Hepatocyte (in vitro differentiated cells): ENCODE results near the gene GOLGA2. TPM values are rescaled to one million over a fixed set of nuclear protein-coding genes. Genes with fewer than 3 reads are reported as not detected.

Experiments
- DNase-seq: peaks from one replicate; pipeline ENCODE4 v3.0.0-alpha.2; 2016; ENCODE audit warnings: low spot score
- H2AFZ ChIP-seq: fragments of 200-600 bp; sonication (generic); 2 replicates; pipeline ENCODE4 v1.6.0; 2016; ENCODE audit warnings: antibody characterized with exemption, mild to moderate bottlenecking
- H3K27ac ChIP-seq: fragments of 200-600 bp; sonication (generic); 2 replicates; pipeline ENCODE4 v1.5.1; 2016; ENCODE audit warnings: mild to moderate bottlenecking
- H3K27me3 ChIP-seq: fragments of 200-600 bp; sonication (generic); 2 replicates; pipeline ENCODE4 v1.6.1; 2016
- H3K36me3 ChIP-seq: fragments of 200-600 bp; sonication (generic); replicated peaks from 2 replicates; pipeline ENCODE4 v1.5.1; 2016; ENCODE audit warnings: low read depth; ENCODE audit not compliant: insufficient read depth
- H3K4me1 ChIP-seq: fragments of 200-600 bp; sonication (generic); 2 replicates; pipeline ENCODE4 v1.5.1; 2016; ENCODE audit warnings: mild to moderate bottlenecking, moderate library complexity; ENCODE audit not compliant: insufficient read depth
- H3K4me2 ChIP-seq: fragments of 200-600 bp; sonication (generic); 2 replicates; pipeline ENCODE4 v1.6.0; 2016
- H3K4me3 ChIP-seq: fragments of 200-600 bp; sonication (generic); 2 replicates; pipeline ENCODE4 v1.5.1; 2016; ENCODE audit warnings: mild to moderate bottlenecking
- H3K79me2 ChIP-seq: fragments of 200-600 bp; sonication (generic); 2 replicates; pipeline ENCODE4 v1.6.0; 2017; ENCODE audit warnings: mild to moderate bottlenecking
- H3K9me2 ChIP-seq: fragments of 200-600 bp; sonication (generic); replicated peaks from 2 replicates; pipeline ENCODE4 v1.6.0; 2017; ENCODE audit warnings: mild to moderate bottlenecking; ENCODE audit not compliant: insufficient read depth
- H3K9me3 ChIP-seq: fragments of 200-600 bp; sonication (generic); 2 replicates; pipeline ENCODE4 v1.5.1; 2016; ENCODE audit warnings: low read depth, mild to moderate bottlenecking
- H4K20me1 ChIP-seq: fragments of 200-600 bp; sonication (generic); 2 replicates; pipeline ENCODE4 v1.6.0; 2016; ENCODE audit warnings: mild to moderate bottlenecking; ENCODE audit not compliant: insufficient read depth, poor library complexity, severe bottlenecking
- EZH2 ChIP-seq: fragments of 200-600 bp; sonication (generic); IDR thresholded peaks from 2 replicates; pipeline ENCODE4 v1.6.1; 2016; ENCODE audit warnings: antibody characterized with exemption, mild to moderate bottlenecking, borderline replicate concordance
- EZH2phosphoT487 ChIP-seq: fragments of 200-600 bp; sonication (generic); IDR thresholded peaks from one replicate; pipeline ENCODE4 v1.6.1; 2018; ENCODE audit warnings: antibody characterized with exemption, mild to moderate bottlenecking, low read depth, moderate library complexity; ENCODE audit not compliant: unreplicated experiment, severe bottlenecking
- WGBS: methylation state at CpG from one replicate; pipeline ENCODE4 v1.1.6; 2016; ENCODE audit warnings: low lambda C conversion rate; ENCODE audit errors: missing lambda C conversion rate; 5-methylcytosine and 5-hydroxymethylcytosine counted together
- polyA plus RNA-seq: library from polyadenylated mRNA; unstranded; fragments of >200 nt; fragmentation: Nextera tagmentation; extraction: Ambion mirVana; gene quantifications from 2 replicates; pipeline ENCODE4 v1.2.1, GENCODE V29; 2016
- total RNA-seq: library from RNA; depleted of rRNA; stranded (reverse); fragments of >200 nt; gene quantifications from 2 replicates; pipeline ENCODE4 v1.2.3, GENCODE V29; 2014
- TF ChIP-seq, protein P1 (sequence below): fragments of 200-600 bp; sonication (generic); IDR thresholded peaks from 2 replicates; pipeline ENCODE4 v1.5.1; 2016; ENCODE audit warnings: antibody characterized with exemption, mild to moderate bottlenecking; ENCODE audit not compliant: poor library complexity

GOLGA2 gene
- total and polyA plus RNA-seq, 2 experiments from 2014 or later: 37.6 to 79.9 TPM

DNA sequence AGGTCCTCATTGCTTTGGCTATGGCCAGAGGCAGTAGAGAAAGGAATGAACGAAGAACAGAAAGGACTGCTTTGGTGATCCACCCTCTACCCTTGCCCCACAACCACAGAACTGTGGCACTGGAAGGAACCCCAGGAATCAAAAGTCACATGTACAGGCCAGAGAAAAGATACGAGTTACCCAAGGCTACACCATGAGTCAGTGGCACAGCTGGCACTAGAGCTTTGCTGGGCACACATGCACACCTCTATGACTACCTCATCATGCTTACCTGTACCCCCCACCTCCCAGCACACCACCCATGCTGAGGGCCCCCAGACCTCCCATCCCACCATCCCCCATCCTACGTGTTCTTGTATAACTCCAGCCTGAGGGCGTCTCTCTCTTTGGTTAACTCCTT, 13.1 kb downstream of the GOLGA2 start:
- Histone ChIP-seq H3K9me2 (no peaks in the 10 kb centered on the region), H3K36me3 (peaks cover 3% of the 10 kb centered on the region), H2AFZ (no peak overlapping the region), H3K27me3 (no peaks in the 10 kb centered on the region), H3K27ac (no peak overlapping the region), H3K79me2 (no peaks in the 10 kb centered on the region), H3K4me2 (no peak overlapping the region), H3K4me1 (no peaks in the 10 kb centered on the region), H4K20me1 (no peaks in the 10 kb centered on the region), H3K4me3 (no peak overlapping the region), H3K9me3 (no peaks in the 10 kb centered on the region)
- TF ChIP-seq EZH2phosphoT487: no peak
- TF ChIP-seq EZH2: no peak
- TF ChIP-seq, protein P1, sequence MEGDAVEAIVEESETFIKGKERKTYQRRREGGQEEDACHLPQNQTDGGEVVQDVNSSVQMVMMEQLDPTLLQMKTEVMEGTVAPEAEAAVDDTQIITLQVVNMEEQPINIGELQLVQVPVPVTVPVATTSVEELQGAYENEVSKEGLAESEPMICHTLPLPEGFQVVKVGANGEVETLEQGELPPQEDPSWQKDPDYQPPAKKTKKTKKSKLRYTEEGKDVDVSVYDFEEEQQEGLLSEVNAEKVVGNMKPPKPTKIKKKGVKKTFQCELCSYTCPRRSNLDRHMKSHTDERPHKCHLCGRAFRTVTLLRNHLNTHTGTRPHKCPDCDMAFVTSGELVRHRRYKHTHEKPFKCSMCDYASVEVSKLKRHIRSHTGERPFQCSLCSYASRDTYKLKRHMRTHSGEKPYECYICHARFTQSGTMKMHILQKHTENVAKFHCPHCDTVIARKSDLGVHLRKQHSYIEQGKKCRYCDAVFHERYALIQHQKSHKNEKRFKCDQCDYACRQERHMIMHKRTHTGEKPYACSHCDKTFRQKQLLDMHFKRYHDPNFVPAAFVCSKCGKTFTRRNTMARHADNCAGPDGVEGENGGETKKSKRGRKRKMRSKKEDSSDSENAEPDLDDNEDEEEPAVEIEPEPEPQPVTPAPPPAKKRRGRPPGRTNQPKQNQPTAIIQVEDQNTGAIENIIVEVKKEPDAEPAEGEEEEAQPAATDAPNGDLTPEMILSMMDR: no peak
- no peak for DNase-seq
- 92% methylated on average over 4 of the region's 4 CpGs for WGBS

GRCh38 chr9:128260340-128260739, 15.5 kb downstream of the GOLGA2 start:
- 97% methylated on average over 14 of the region's 17 CpGs for WGBS
- H3K36me3 ChIP-seq: peaks cover 3% of the 10 kb centered on the region

GRCh38 chr9:128259156-128259555, 16.7 kb downstream of the GOLGA2 start:
- Histone ChIP-seq H3K27ac (no peak overlapping the region), H3K9me2 (no peaks in the 10 kb centered on the region), H3K27me3 (no peaks in the 10 kb centered on the region), H3K4me2 (no peak overlapping the region), H3K4me3 (no peak overlapping the region), H3K79me2 (no peaks in the 10 kb centered on the region), H3K9me3 (no peaks in the 10 kb centered on the region), H2AFZ (no peak overlapping the region), H3K4me1 (no peaks in the 10 kb centered on the region), H4K20me1 (no peaks in the 10 kb centered on the region), H3K36me3 (peaks cover 3% of the 10 kb centered on the region)
- TF ChIP-seq, protein P1: no peak
- TF ChIP-seq EZH2phosphoT487 (no peak), EZH2 (no peak)
- no peak for DNase-seq
- WGBS: 92% methylated on average over 9 of the region's 9 CpGs

More at GRCh38 chr9:128260340-128260739, 15.5 kb downstream of the GOLGA2 start:
- no peak overlapping the region for H3K27ac ChIP-seq
- H3K9me3 ChIP-seq: no peaks in the 10 kb centered on the region
- no peak overlapping the region for H2AFZ ChIP-seq
- H3K4me2 ChIP-seq: no peak overlapping the region
- no peaks in the 10 kb centered on the region for H3K27me3 ChIP-seq
- no peaks in the 10 kb centered on the region for H3K9me2 ChIP-seq
- no peaks in the 10 kb centered on the region for H4K20me1 ChIP-seq
- no peaks in the 10 kb centered on the region for H3K79me2 ChIP-seq
- H3K4me1 ChIP-seq: no peaks in the 10 kb centered on the region
- DNase-seq: no peak
- H3K4me3 ChIP-seq: no peak overlapping the region
- TF ChIP-seq, protein P1: no peak
- no peak for TF ChIP-seq EZH2phosphoT487
- no peak for TF ChIP-seq EZH2

DNA sequence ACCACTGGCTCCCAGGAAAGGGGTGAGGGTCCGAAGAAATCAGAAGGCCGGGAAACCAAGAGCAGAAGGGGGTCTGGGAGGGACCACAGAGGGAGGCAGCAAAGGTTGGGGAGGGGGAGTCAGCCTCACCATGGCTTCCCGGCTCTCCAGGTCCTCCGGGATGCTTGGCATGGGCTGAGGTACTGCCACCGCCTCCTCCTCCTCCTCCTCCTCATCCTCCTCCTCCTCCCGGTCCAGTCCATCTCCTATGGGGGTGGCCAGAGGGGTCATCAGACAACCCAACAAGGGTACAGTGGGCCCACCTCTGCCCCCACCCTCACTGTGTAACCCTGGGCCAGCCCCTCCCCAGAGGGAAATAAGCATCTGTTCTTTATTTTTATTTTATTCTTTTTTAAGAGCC, 17.5 kb downstream of the GOLGA2 start:
- Histone ChIP-seq H4K20me1 (no peaks in the 10 kb centered on the region), H3K9me2 (no peaks in the 10 kb centered on the region), H3K36me3 (peaks cover 3% of the 10 kb centered on the region), H3K27ac (no peak overlapping the region), H3K4me3 (no peak overlapping the region), H3K27me3 (no peaks in the 10 kb centered on the region), H3K9me3 (no peaks in the 10 kb centered on the region), H3K4me1 (no peaks in the 10 kb centered on the region), H2AFZ (no peak overlapping the region), H3K4me2 (no peak overlapping the region), H3K79me2 (no peaks in the 10 kb centered on the region)
- TF ChIP-seq, protein P1: no peak
- TF ChIP-seq EZH2phosphoT487: no peak
- no peak for TF ChIP-seq EZH2
- 97% methylated on average over 3 of the region's 6 CpGs for WGBS
- DNase-seq: no peak
